PC-9 (cell line): ENCODE results near the gene PRIM1.

Experiments
- EZH2 ChIP-seq: fragments of 200-600 bp; sonication (generic); IDR thresholded peaks from 2 replicates; pipeline ENCODE4 v1.8.0; 2017; ENCODE audit warnings: antibody characterized with exemption, low read depth
- TF ChIP-seq, protein P1 (sequence below): fragments of 200-600 bp; sonication (generic); conservative IDR thresholded peaks from 2 replicates; pipeline ENCODE4 v1.6.1; 2017; ENCODE audit warnings: mixed run types, antibody characterized with exemption, mild to moderate bottlenecking, moderate library complexity

DNA sequence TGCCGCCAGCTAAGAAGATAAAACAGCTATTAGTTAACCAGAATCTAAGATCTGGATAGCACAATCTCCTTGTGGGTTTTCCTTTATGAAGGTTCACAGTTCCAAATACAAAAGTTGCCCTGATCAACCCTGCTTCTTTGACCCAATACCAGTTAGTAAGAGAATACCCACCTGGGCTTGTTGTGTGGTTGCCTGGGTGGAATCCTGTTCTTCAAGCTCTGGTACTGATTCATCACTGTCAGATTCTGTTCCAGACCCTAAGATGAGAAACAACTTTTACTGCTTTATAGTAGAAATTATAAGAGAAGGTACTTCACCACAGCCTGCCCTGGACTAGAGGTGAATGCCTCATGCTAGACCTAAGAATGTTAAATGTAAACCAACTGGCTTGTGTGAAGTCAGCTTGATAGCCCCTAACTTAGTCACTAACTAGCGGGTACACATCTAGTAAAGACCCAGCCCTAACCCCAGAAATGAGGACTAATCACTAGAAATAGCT lies 37.6 kb downstream of the PRIM1 start:
- TF ChIP-seq, protein P1, sequence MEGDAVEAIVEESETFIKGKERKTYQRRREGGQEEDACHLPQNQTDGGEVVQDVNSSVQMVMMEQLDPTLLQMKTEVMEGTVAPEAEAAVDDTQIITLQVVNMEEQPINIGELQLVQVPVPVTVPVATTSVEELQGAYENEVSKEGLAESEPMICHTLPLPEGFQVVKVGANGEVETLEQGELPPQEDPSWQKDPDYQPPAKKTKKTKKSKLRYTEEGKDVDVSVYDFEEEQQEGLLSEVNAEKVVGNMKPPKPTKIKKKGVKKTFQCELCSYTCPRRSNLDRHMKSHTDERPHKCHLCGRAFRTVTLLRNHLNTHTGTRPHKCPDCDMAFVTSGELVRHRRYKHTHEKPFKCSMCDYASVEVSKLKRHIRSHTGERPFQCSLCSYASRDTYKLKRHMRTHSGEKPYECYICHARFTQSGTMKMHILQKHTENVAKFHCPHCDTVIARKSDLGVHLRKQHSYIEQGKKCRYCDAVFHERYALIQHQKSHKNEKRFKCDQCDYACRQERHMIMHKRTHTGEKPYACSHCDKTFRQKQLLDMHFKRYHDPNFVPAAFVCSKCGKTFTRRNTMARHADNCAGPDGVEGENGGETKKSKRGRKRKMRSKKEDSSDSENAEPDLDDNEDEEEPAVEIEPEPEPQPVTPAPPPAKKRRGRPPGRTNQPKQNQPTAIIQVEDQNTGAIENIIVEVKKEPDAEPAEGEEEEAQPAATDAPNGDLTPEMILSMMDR: no peak
- no peak for TF ChIP-seq EZH2
